CD4-positive, alpha-beta T cell treated with Interleukin-6 at 100 ng/mL for 8 hours (primary cell): ENCODE measurements around the gene ALG8.

ENCODE experiments used
- DNase-seq: peaks from one replicate; pipeline ENCODE4 v3.0.0-alpha.2; 2020; ENCODE audit warnings: mixed read lengths, low spot score

Gene ALG8

DNA sequence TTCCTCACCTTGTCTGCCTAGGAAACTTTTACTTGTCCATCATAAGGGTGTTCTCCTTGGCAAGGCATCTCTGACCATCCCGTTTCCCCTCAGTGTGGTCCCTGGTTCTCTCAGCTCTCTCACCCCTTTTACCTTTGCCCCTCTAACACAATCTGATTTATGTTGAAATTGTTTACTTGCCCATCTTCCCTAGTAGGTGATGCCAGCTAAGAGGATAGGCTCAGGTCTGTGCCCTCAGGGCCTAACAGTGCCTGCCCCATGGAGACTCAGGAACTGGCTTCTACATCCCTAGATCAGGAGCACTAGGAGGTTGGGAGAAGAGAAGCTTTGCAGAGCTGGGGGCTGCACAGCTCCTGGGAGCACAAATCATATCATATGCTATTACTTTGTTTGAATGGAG lies 21.1 kb upstream of the ALG8 start:
- DNase-seq = no peak

DNA sequence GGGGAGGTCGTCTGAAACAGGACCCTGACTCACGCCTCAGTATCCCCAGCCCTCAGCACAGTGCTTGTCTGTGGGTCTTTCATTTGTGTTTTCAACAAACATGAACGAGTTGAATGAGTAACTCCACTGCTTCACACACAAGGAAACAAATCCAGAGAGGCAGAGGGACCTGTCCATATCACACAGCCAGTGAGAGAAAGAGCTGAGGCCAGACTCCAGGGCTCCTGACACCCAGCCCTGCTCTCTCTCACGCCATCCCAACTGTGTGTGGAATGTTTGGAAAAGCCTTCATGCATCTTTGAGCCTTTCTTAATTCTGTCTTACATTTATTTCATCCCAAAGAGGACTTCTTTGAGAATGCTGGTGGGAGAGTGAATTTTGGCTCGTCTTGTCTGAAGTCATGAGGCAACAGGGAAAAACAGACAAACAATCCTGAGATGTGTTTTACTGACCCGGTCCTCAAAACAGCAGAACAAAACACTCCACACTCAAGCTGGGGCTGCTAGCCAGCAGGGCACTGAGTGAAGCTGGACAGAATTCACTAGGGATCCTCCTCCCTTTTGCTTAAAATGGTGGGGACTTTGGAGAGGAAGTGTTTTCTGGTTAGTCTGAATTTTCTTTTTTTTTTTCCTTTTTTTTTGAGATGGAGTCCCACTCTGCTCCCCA lies 19.7 kb upstream of the ALG8 start:
- DNase-seq = no peak

DNA sequence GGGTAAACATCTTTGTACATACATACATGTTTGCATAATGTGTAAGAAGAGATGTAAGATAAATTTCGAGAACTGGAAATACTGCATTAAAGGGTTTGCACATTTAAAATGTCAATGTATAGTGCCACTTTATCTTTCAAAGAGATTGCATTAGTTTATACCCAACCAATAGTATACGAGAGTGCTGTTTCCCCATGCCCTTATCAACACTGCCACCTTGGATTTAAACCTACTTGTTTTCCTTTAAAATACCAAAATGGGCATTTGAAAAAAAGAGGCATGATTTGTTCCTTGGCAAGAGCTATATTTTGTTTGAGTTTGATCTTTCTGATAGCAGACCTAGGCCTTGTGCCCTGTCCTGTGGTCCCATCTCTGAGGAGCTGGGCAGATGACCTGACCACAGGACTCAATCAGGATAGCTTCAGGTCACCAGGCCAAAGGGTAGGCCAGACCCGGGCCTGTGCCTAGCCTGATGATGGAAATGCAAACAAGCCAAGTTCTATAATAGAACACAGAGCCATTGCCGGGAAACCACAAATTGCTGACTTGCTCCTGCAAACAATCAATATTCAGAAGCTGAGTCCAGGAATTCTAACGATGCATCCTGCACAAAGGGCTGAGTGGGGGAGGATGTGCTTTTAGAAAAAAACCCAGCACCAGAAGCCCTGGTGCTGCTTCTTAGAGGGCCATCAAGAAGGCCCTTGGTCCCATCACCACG lies 16.9 kb upstream of the ALG8 start:
- no peak for DNase-seq

DNA sequence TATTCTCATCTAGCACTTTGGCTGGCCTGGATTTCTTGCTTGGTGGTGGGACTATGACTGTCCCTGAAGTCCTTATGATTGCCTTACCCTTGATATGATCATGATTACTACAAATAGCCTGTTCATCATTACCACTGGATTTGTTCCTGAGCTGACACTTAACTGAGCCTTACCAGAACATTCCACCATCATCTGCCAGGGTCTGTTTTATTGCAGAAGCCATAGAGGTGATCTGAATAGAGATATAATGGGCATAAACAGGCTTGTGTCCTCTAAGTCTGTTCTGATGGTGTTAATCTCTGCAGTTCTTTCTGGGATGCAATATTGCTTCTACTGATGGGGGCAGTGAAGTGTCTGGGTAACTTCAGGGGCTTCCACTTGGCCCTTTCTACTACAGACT lies 12.4 kb upstream of the ALG8 start:
- DNase-seq = no peak

DNA sequence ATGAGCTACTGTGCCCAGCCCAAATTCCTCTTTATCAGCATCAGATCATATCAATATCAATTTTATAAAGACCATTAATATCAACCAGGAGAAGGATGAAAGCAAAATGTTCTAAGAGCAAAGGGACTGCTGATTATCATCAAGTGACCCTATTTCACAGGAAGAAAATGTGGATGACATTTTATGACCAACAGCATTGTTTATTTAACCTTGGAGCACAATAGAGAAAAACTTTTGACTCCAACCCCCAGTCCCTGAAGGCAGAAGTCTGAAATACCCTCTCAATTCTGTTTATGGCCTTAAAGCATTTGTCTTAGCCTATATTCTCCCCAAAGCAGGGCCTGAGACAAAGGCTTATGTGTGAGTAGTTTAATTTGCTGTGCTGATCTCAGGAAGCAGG lies 11.3 kb upstream of the ALG8 start:
- no peak for DNase-seq

DNA sequence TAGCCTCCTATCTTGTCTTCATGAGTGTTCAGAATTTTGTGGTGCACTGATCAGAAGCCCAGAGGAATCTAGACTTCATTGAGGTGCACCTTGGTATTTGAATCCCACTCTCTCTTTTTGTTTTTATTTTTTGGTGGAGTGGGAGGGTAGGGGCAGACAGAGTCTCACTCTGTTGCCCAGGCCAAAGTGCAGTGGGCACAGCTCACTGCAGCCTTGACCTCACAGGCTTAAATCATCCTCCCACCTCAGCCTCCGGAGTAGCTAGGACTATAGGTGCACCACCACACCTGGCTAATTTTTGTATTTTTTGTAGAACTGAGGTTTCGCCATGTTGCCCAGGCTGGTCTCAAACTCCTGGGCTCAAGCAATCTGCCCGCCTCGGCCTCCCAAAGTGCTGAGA lies 10.9 kb upstream of the ALG8 start:
- no peak for DNase-seq

DNA sequence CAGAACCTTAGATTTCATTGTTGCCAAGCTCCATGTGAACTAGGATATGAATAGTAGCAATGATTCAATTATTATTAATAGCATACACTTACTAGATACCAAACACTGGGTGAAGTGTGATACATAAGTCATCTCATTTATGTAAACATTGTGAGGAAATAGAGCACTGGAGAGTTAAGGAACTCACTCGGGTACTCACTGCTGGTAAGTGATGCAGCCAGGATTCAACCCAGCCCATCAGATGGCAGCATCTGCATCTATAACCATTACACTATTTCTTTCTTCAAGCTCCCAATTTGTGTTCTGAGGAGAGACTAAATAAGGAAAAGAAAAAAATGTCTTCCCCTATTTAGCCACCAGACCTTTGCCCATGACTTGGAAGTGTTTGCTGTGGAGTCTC lies 10.2 kb upstream of the ALG8 start:
- no peak for DNase-seq

DNA sequence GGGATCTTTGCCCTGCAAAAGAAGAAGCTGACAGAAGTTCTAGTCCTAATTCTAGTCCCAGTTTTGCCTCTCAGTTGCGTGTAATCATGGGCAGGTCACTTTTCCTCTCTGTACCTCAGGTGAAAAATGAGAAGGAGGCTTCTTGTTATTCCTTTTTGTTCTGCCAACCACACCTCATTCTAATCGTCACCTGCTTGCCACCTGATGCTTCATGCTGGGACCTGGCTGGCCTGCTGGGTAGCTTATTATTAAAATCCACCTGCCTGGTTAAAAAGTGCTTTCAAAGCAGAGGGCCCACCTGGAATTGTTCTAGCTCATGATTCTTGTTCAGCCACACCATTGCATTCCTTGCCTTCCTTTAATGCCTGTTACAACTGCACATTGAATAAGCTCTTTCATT lies 8.4 kb upstream of the ALG8 start:
- no peak for DNase-seq

DNA sequence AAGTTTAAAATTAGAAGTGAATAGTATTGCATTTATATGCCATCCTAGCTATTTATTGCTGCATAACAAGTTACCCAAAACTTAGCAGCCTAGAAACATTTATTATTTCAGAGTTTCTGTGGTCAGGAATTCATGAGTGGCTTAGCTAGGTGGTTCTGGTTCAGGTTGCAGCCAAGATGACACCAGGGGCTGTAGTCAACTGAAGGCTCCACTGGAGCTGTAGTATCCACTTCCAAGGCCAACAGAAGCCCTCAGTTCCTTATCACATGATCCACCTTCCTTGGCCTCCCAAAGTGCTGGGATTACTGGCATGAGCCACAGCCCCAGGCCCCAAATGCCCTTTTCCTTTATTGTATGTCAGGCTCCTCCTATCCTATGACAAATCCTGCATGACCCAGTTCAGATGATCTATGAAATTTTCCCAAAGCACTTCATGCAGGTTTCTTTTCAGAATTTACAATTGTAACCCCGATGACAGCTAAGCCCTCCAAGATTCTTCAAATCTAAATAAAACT lies 6.1 kb upstream of the ALG8 start:
- no peak for DNase-seq

DNA sequence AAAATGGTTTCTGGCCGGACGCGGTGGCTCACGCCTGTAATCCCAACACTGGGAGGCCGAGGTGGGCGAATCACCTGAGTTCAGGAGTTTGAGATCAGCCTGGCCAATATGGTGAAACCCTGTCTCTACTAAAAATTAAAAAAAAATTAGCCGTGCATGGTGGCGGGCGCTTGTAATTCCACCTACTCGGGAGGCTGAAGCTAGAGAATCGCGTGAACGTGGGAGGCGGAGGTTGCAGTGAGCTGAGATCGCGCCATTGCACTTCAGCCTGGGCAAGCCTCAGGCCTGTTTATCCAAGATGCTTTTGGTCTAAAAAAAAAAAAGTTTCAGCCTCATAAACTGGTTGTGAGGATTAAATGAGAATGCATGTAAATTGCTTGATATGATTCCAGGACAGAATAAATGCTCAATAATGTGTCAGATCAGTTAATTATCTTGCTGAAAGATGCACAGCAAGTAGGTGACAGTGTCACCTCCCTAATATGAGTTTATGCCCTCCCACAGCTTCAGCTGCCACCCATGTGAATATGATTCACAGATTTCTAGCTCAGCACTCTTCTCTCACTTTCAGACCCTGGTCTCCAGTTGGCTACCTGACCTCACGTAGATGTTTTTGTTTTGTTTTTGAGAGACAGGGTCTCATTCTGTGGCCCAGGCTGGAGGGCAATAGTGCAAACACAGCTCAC lies 1.1 kb upstream of the ALG8 start:
- DNase-seq = no peak

DNA sequence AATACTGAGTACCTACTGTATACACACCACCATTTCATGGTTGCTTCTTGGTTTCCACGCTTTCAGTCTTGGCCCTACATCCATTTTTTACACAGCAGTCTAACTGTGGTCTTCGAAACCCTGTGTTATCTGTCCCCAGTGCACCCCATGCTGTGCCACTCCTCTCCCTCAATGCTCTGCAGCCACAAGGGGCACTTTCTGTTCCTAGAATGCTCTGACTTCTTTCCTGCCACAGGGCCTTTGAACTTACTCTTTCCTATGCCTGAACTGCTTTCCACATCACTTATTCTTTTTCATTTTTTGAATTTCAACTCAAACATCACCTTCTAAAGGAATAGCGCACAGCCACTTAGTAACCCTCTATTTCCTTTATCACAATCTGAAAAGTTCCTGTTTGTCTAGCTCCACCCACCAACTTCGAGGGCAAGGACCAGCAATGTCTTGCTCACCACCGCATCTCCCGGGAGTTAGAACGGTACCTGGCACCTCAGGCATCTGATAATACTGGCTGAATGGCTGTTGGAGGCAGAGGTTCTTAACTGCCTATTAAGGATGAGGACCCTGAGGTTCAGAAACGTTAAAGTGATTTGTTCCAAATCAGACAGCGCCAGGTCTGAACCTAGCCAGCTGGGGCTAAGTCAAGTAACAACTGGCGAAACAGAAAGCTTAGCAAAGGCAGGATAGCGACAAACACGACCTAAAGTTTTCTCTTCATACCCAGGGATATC lies 568 bp downstream of the ALG8 start:
- DNase-seq = peak; percentile 11

DNA sequence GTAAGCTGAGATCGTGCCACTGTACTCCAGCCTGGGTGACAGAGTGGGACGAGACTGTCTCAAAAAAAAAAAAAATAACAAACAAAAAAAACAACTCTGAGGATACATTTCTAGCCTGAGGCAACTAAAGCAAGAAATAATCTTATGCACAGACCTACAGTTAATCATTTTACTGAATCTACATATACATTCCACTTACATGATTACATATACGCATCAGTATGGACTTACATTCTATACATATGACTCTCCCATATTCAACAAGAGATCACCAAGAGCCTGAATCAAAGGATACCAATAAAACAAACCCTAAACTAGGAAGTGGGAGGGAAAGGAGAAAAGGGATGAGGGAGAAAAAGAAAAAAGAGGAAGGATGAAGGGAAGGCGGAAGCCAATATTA lies 1.1 kb downstream of the ALG8 start:
- no peak for DNase-seq

DNA sequence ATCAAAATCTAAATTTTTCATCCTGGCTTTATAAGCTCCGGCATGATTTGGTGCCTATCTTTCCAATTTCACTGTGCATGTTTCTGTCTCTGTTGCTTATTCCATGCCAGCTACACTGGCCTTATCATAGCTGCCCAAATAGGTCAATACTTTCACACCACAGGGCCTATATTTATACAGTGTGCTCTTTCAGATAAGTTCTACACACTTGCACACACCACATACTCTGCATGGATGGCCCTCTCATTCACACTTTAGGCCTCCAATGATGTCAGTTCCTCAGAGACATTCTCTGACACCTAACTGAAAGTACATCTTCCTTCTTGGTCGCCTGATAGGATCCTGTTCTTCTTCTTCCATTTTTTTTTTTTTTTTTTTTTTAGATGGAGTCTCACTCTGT lies 7.0 kb downstream of the ALG8 start:
- no peak for DNase-seq

DNA sequence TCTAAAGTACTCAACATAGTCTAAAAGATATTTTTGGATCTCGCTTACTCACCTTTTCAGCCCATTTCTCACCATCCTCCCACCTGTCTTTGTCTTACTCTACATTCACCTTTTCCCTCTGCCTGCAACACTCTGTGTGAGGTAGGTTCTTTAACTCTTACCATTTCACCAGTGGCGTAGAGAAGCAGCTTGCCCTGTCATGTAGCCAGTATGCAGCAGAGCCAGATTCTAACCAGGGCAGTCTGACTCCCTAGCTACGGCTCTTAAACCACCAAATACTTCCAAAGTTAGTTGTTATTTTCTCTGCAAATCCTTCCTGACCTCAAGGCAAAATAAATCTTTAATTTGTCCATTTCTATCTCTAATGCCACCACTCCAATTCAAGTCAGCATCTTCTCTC lies 7.5 kb downstream of the ALG8 start:
- DNase-seq = no peak

DNA sequence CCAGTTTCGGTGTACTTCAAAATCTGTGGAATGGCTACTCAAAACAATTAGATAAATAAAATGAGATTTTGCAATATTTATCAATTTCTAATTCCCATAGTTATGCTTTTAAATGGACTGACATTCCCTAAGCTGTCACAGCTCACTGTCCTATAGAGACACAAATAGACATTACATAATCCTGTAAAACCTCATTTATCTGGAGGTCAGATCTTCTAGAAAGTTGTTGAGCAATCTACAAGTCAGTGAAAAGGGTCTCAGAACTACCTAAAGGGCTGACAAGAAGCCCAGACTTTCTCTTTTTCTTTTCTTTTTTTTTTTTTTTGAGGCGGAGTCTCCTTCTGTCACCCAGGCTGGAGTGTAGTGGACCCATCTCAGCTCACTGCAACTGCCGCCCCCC lies 12.0 kb downstream of the ALG8 start:
- DNase-seq = no peak

DNA sequence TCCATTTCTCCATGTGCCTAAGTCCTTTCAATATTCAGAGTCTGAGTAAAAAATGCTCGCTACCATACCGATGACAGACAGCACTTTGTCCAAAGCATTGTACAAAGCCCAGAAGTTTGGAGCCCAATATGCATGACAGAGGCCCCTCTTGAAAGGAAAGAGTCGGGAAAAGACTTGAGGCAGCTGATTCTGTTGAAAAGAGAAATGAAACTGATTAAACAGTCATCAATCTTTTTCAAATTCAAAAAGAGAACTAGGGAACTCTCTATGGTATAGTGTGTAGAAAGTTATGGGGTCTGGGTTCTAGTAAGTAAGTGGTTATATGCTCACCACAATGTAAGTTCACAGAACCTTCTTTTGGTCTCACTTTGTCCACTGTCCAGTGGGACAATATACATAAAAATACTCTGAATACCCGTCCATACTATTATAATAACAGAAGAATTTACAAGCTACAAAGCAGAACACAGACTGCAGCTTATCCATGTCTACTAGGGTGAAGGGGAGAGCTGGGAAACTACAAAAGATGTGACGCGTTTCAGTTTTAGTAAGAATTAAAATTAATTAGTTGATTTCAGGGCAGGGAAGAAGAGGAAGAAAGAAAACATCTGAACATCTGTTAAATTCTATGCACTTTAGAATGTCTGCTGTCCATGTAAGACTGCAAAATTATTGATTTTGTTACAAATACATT lies 26.7 kb downstream of the ALG8 start:
- DNase-seq = no peak

DNA sequence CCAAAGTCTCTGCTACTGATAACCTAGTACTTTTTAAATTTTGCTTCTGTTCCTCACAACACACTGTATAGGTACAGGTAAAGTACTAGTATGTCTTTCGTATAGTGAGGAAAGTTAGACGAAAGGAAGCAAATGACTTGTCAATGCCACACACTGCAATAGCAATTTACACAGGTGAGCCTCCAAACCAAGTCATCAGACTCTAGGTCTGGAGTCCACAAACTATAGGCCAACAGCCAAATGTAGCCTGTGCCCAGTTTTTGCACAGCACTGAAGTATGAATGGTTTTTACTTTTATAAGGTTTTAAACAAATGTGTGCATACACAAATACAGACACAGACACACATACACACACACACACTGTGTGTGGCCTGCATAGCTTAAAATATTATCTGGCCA lies 28.1 kb downstream of the ALG8 start:
- no peak for DNase-seq

DNA sequence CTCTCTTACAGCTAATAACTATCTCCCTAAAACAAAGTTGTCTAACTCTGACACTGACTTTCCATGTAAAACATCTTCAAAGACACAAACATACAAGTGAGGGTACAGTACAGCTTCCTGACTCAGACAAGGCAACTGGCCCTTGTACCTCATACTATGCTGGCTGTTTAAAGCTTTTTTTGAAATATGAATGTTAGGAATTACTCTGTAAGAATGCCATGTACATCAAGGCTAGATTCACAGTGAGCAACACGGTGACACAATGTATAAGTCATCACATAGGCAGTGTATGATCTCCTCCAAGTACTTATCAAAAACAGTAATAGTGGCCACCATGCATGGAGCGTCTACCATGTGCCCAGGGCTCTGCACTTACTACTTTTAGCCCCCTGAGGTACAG lies 28.6 kb downstream of the ALG8 start:
- no peak for DNase-seq

DNA sequence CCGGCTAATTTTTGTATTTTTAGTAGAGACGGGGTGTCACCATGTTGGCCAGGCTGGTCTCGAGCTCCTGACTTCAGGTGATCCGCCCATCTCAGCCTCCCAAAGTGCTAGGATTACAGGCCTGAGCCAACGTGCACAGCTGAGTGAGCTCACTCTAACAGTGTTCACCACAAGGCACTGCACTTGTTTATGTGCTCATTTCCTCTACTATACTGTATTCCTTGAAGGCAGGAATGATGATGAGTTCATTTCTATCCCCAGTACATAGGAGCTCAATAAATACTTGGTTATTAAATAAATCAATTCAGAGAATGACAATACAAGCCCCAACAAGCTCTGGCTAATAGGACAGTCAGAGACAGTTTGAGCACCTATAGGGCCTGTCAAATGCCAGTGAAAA lies 29.1 kb downstream of the ALG8 start:
- DNase-seq = no peak

DNA sequence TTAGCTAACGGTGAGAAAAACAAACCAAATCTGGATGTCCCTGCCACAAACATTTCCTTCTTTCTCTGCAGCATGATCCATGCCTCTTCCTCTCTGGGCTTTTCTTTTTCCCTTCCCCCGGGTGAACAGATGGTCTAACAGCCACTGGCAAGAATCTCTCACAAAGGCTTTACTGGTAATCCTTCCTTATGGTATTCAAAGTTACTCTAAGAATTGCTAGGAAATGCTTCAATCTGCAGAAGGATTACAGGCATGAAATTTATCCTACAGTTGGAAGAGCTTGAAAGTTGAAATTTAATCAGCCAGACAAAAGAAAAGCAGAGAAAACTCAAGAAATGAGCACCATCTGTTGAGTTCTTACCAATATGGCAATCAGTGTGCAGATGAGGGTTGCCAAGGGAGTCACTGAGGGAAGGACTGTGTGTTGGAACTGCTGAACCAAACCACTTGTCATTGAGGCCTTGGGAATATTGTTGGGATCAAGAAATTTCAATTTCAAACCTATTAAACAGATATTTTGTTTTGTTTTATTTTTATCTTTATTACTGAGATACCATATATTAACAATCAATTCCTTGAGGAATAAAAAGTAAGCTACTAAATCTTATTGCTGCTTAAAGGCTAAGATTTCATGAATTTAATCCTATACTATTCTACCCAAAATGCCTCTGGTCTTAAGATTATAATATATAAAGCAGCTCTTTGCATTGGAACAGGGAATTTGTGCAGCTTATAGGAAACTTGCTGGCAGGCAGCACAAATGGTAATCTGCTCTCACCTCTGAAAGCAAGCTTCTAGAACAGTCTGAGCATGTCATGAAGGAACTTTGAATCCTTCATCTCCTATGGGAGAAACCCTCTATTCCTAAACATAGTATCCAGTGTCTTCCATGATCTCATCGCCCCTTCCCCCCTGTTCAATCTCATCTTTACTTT lies 30.1 kb downstream of the ALG8 start:
- no peak for DNase-seq
